HG02938 (cell line): ENCODE results near the gene STK35.

Experiments
- ATAC-seq: cut with Tn5 transposase; IDR thresholded peaks from one replicate; pipeline ENCODE4 v1.9.1; 2021; ENCODE audit warnings: mild to moderate bottlenecking, moderate library complexity; ENCODE audit not compliant: unreplicated experiment

The STK35 gene

GRCh38 chr20:2103461-2104153 is 2.0 kb downstream of the STK35 start:
- ATAC-seq = no peak

GRCh38 chr20:2104236-2104635 is 2.6 kb downstream of the STK35 start:
- ATAC-seq = no peak

DNA sequence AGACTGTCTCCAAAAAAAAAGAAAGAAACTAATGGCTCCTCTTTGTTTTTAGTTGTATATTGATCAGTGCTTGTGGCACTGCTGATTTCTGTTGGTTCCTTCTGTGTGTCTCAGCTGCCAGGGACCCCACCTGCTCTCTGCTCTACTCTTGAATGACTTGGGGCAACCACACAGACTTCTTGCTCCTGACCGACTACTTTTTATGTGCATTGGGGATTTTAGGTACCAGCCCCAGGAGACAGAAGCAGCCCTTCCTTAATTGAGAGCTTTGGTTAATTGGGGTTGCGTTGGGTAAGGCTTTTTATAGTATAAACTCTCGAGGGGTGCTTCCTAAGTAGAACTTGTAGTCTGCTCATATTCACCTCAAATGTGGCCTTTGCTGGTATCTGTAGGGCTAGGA is 6.9 kb downstream of the STK35 start:
- no peak for ATAC-seq

DNA sequence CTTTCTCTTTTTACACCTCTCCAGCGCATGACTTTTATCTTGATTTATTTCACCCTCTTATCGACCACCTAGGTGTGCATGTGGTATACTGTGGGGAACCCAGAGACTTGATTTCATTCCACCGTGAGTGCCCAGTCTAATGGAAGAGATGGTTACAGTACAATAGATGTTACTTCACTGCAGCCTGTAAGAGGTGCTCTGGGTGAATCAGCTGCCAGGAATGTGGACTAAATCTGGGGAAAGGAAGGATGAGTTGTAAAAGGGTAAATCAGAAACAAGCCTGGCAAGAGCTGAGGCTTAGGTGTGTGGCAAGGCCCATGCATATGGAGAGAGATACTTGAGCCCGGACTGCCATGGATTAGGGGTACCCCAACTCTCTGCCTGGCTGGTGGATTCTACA is 7.4 kb downstream of the STK35 start:
- no peak for ATAC-seq

- no peak for ATAC-seq
These were observed 8.0 kb downstream of the STK35 start for GRCh38 chr20:2109425-2110210.

- ATAC-seq = no peak
These were observed 11.3 kb downstream of the STK35 start for GRCh38 chr20:2112910-2113309.

DNA sequence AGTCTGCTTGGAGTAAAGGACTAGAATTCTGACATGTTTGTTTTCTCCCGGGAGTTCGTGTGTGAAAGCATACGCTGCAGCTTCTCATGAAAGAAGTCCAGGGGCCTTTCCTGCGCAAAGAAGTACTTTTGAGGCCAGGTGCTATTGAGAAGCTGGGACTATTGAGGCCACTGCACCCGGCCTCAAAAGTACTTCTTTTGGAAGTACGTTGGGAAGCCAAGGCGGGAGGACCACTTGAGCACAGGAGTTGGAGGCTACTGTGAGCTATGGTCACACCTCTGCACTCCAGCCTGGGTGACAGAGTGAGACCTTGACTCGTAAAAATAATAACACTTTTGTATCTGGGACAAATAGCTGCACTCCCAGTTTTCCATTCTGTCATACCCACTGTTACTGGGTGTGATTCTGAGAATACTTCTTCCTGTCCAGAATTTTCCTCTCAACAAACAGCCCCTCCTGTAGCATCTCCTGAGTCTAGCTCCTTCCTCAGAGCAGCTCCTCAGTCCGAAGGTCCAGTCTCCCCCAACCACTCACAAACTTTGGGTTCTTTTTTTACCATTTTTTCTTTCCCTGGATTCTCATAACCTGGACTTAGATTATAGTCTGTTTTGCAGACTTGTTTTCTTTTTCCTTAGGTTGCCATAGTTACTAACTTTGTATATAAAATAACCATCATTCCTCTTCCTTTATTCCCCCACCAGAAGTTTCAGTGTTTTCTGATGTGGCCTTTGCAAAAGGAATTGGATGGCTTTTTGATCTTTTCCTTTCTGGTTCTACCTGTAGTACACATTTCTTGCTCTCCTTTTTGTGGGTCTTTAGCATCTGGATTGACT is 12.7 kb downstream of the STK35 start:
- ATAC-seq = no peak

GRCh38 chr20:2114990-2115681 is 13.5 kb downstream of the STK35 start:
- ATAC-seq = no peak

- no peak for ATAC-seq
These were observed 14.7 kb downstream of the STK35 start for GRCh38 chr20:2116170-2116940.

- no peak for ATAC-seq
These were observed 17.2 kb downstream of the STK35 start for GRCh38 chr20:2118783-2119182.

DNA sequence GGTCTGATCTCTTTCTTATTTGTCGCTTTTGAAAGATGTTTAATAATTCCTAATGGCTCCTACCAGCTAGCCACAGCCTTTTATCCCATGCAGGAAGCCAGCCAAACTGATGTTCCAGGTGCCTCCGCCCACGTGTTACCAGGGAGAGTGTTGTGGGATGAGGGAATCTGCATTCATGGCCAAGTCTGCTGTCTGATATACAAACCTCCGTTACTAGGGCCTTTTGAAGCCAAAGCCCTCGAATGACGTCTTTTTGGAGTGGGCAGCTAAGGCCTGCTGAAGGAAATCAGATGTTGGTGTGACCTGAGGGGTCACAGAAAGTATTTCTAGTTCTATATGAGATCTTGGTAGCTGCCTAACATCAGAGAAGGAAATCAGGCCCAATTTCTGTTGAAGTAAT is 21.3 kb downstream of the STK35 start:
- no peak for ATAC-seq

- no peak for ATAC-seq
These were observed 22.1 kb downstream of the STK35 start for GRCh38 chr20:2123720-2124119.

DNA sequence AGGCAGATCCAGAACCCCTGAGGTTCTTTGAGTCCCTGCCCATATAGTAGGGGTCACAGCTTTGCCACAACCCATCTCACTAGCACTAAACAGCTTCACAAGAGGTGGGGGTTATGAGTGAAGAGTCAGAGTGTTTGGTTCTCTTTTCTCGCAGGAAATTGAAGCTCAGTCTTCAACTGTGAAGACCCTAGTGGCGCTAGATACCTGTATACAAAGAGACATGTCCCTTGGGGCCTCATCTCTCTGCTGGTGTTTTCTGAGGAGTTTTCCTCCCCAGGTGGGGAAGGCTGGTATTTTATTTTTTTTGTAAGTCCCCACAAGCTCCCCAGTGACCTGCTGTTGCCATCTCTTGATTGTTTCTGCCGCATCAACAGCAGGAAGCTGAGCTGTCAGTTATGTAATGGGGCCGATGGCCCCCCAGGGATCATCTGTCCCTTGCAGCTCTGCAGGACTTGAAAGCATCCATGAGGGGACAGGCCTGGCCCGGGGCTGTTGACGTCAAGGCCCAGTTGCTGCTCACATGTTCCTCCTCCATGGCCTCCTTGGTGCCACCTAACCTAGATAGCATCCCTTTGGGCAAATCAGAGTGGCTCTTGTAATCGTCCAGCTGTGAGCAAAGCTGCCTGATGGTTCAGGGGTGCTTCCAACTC is 23.1 kb downstream of the STK35 start:
- no peak for ATAC-seq

GRCh38 chr20:2125474-2126112 is 24.0 kb downstream of the STK35 start:
- no peak for ATAC-seq

DNA sequence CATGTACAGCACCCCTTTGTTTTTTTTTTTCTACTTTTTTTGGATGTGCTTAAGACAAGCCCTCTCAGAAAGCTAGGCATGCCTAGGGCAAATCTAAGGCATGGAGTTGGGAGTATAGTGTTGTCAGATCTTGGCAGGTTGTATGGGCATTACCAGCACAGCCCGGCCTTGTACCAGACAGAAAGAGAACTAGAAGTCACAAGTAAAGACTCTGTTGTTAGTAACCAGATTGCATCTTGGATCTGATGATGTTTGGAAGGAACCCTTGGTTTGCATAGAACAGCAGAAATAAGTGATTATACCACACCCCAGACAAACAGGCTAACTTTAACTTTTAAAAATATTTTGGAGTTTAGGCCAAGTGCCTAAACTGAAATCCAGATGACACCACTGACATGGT is 25.6 kb downstream of the STK35 start:
- no peak for ATAC-seq

GRCh38 chr20:2128542-2128941 is 26.9 kb downstream of the STK35 start:
- ATAC-seq = no peak

DNA sequence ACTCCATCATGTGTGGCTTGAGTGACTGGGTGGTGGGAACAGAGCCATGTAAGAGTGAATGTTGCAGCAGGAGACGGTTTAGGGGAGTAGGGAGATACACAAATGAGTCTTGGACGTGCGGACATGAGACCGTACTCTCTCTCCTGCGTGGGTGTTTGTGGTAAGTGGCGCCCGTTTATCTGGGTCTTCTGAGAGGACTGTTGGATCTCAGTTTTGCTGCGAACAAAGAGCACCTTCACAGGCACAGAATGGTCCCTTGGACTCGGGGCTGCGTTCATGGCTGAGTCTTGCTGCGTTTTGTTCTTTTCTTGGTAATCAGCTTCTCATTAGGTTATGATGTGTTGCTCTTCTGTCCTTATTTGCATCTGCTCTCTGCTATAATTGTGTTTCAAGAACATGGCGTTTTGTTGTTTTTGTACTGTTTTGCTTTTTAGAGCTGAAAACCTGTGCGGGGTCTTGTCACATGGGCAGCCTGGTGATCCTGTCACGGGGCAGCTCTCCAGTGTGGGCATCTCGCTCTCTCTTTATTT is 28.5 kb downstream of the STK35 start:
- no peak for ATAC-seq

DNA sequence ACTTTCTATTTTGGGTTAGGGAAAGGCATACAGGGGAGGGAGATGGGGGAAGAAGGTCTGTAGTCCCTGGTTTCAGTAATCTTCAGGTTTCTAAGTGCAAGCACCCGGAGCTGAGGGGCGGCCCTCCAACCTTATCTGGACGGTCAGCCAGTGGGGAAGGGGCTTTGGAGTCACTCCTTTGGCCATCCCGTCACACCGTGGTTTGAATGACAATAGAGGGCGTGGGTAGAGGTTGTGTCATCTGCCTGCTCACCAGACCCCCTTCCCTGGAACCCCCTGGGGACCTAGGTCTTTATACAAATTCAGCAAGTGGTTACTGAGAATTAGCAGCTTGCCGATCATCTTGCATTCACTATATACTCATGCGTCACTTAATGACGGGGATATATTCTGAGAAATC is 29.1 kb downstream of the STK35 start:
- ATAC-seq = no peak

- ATAC-seq = no peak
These were observed 29.7 kb downstream of the STK35 start for GRCh38 chr20:2131366-2131765.
